ENCODE measurements around the gene OSM.

OSM gene

GRCh38 chr22:30301995-30302809, 35.6 kb upstream of the OSM start:
- Histone ChIP-seq H4K20me1 (ENCODE audit: insufficient read depth, low read length) (no peaks in the 10 kb centered on the region), H3K27ac (ENCODE audit: low read length) (peak overlapping the region; percentile 48; the same call in 1 of the 2 replicates), H3K36me3 (replicated peaks; ENCODE audit: insufficient read depth, low read length) (no peaks in the 10 kb centered on the region), H3K4me3 (ENCODE audit: low read length) (no peak overlapping the region), H3K9me2 (replicated peaks; ENCODE audit: insufficient read depth, low read length) (no peaks in the 10 kb centered on the region), H3K79me2 (ENCODE audit: low read length) (peaks cover 21% of the 10 kb centered on the region), H2AFZ (ENCODE audit: low read length) (no peak overlapping the region), H3K9me3 (replicated peaks; ENCODE audit: insufficient read depth, low read length) (no peaks in the 10 kb centered on the region), H3F3A (ENCODE audit: insufficient read depth, low read length) (peaks cover 19% of the 10 kb centered on the region), H3K27me3 (replicated peaks; ENCODE audit: insufficient read depth, low read length) (no peaks in the 10 kb centered on the region), H3K4me2 (ENCODE audit: low read depth, low read length) (peak overlapping the region; percentile 33), H3K4me1 (ENCODE audit: low read length) (peaks cover 44% of the 10 kb centered on the region), H3K9ac (ENCODE audit: low read length) (no peak overlapping the region)
- TF ChIP-seq CTCF (IDR thresholded peaks at IDR 0.05; ENCODE audit: low read length) (no peak), EZH2phosphoT487 (IDR thresholded peaks at IDR 0.05; ENCODE audit: low read length) (no peak), EZH2 (optimal IDR thresholded peaks at IDR 0.05; ENCODE audit: low read depth, low read length) (no peak)
- no peak for DNase-seq

GRCh38 chr22:30299322-30299721, 32.7 kb upstream of the OSM start:
- no peak overlapping the region for H2AFZ ChIP-seq (ENCODE audit: low read length)
- no peak overlapping the region for H3K27ac ChIP-seq (ENCODE audit: low read length)
- H3K4me3 ChIP-seq (ENCODE audit: low read length): no peak overlapping the region
- peaks cover under 1% of the 10 kb centered on the region; the same call in 1 of the 2 replicates for H3K79me2 ChIP-seq (ENCODE audit: low read length)
- no peaks in the 10 kb centered on the region for H3K36me3 ChIP-seq (replicated peaks; ENCODE audit: insufficient read depth, low read length)
- DNase-seq: no peak
- H3K4me2 ChIP-seq (ENCODE audit: low read depth, low read length): no peak overlapping the region
- H3K4me1 ChIP-seq (ENCODE audit: low read length): peaks cover 17% of the 10 kb centered on the region
- H3K9ac ChIP-seq (ENCODE audit: low read length): no peak overlapping the region
- H3K9me2 ChIP-seq (replicated peaks; ENCODE audit: insufficient read depth, low read length): no peaks in the 10 kb centered on the region
- H3K27me3 ChIP-seq (replicated peaks; ENCODE audit: insufficient read depth, low read length): no peaks in the 10 kb centered on the region
- H3F3A ChIP-seq (ENCODE audit: insufficient read depth, low read length): no peaks in the 10 kb centered on the region
- TF ChIP-seq CTCF (IDR thresholded peaks at IDR 0.05; ENCODE audit: low read length) (no peak), EZH2phosphoT487 (IDR thresholded peaks at IDR 0.05; ENCODE audit: low read length) (no peak), EZH2 (optimal IDR thresholded peaks at IDR 0.05; ENCODE audit: low read depth, low read length) (no peak)
- H4K20me1 ChIP-seq (ENCODE audit: insufficient read depth, low read length): no peaks in the 10 kb centered on the region
- H3K9me3 ChIP-seq (replicated peaks; ENCODE audit: insufficient read depth, low read length): no peaks in the 10 kb centered on the region

- H3K4me3 ChIP-seq (ENCODE audit: low read length): no peak overlapping the region
- no peak for DNase-seq
- H3K4me1 ChIP-seq (ENCODE audit: low read length): peaks cover 15% of the 10 kb centered on the region
- H3K27ac ChIP-seq (ENCODE audit: low read length): no peak overlapping the region
- H4K20me1 ChIP-seq (ENCODE audit: insufficient read depth, low read length): no peaks in the 10 kb centered on the region
- no peaks in the 10 kb centered on the region for H3F3A ChIP-seq (ENCODE audit: insufficient read depth, low read length)
- no peaks in the 10 kb centered on the region; the same call in 1 of the 2 replicates for H3K79me2 ChIP-seq (ENCODE audit: low read length)
- TF ChIP-seq EZH2 (optimal IDR thresholded peaks at IDR 0.05; ENCODE audit: low read depth, low read length): no peak
- no peaks in the 10 kb centered on the region for H3K9me3 ChIP-seq (replicated peaks; ENCODE audit: insufficient read depth, low read length)
- H3K4me2 ChIP-seq (ENCODE audit: low read depth, low read length): no peak overlapping the region
- H3K9me2 ChIP-seq (replicated peaks; ENCODE audit: insufficient read depth, low read length): no peaks in the 10 kb centered on the region
- H2AFZ ChIP-seq (ENCODE audit: low read length): no peak overlapping the region
- no peaks in the 10 kb centered on the region for H3K36me3 ChIP-seq (replicated peaks; ENCODE audit: insufficient read depth, low read length)
- H3K9ac ChIP-seq (ENCODE audit: low read length): no peak overlapping the region
- H3K27me3 ChIP-seq (replicated peaks; ENCODE audit: insufficient read depth, low read length): no peaks in the 10 kb centered on the region
Measured at GRCh38 chr22:30297991-30298701, 31.5 kb upstream of the OSM start.
